ENCODE data around the gene ATP8A2. TPM values are rescaled to one million over a fixed set of nuclear protein-coding genes. Genes with fewer than 3 reads are reported as not detected.
"Not testable (repeated sequence)": the region's sequence is repeated elsewhere in the genome, so short reads cannot be mapped to it uniquely, and the experiment has no call there.

Gene ATP8A2
- polyA plus RNA-seq, 1 donor = 2.1 TPM

DNA sequence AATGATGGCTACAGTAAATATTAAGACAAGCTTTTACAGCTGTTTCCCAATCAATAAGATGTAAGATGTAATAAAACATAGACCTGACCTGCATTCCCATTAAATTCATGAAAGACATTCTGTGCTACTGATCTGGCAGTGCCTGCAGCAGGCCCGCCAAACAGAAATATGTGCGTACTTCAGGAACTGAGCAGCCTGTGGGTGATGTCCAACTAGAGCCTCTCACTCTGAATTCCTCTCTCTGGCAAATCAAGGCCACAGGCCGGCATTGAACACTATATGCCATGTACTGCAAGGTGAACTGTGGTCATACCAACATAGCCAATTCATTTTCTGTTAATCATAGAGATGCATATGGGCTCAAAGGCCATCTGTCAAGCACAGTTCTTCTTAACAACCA lies 662.2 kb downstream of the ATP8A2 start:
- no peak for DNase-seq (ENCODE audit: low read depth)

DNA sequence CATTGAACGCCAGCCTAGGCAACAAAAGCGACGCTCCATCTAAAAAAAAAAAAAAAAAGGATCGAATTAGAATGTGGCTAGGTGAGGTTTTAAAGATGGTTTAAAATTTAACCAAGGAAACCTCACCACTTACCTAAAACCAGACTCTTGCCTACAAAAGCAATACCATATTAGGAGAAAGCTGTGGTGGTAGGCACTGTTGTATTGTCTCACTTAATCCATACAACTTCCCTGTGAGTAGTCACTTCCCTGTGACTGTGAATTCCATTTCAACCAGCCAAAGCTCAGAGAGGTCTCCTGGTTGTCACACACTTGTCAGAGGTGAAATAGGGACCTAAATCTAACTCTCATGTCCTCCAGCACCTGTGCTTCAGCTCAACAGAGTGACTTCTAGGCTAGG lies 664.6 kb downstream of the ATP8A2 start:
- no peak for DNase-seq (ENCODE audit: low read depth)

DNA sequence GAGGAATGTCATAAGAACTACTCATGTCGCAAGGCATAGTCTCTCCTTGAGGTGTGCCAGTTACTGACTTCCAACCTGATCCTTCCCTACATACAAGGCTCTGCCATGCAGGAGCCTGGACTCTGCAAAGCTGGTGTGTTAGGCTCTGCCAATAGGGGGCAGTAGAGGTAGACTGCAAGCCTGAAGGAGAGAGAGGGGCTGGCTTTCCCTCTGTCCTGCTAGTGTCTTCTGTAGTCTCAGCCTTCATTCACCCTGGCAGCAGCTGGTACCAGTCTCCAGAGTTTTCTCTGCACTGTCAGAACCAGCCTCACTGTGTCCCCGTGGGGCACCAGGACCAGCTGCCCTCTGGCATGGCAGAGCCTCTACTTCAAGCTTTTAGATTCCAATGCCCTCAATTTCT lies 665.5 kb downstream of the ATP8A2 start:
- DNase-seq (ENCODE audit: low read depth) = no peak

DNA sequence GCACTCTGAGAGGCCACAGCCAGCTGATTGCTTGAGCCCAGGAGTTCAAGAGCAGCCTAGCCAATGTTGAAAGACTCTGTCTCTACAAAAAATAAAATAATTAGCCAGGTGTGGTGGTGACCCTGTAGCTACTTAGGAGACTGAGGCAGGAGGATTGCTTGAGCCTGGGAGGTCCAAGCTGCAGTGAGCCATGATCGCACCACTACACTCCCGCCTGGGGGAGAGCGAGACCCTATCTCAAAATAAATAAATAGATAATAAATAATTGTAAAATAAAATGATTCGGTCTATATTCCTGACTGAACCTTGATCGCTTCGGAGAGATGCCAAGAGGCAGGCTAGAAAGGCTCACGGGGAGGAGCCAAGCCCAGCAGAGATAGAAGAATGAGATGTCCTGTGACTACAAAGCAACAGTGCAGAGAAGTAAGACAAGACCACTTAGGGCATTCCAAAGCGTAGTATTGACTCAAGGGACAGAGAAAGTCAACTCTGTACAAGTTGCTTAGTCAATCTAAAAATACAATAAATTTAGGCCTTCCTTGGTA lies 667.2 kb downstream of the ATP8A2 start:
- DNase-seq (ENCODE audit: low read depth) = no peak

DNA sequence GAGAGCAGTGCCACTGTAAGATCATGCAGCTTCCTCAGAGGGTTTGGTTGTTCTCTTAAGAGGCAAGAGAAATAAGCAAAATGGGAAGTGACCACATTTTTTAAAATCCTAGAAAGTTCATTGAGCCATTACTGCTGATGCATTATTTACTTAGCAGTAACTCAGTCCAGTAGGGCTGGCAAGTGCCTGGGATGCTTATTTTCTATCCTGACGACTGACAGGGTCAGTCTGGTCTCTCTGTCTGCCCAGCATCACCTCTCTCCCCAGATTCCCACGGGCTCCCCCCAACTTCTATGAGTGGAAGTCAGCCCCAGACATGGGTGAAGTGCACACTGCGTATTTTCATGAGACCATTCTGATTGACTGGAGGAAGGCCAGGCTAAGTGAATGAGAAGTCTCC lies 669.7 kb downstream of the ATP8A2 start:
- no peak for DNase-seq (ENCODE audit: low read depth)

DNA sequence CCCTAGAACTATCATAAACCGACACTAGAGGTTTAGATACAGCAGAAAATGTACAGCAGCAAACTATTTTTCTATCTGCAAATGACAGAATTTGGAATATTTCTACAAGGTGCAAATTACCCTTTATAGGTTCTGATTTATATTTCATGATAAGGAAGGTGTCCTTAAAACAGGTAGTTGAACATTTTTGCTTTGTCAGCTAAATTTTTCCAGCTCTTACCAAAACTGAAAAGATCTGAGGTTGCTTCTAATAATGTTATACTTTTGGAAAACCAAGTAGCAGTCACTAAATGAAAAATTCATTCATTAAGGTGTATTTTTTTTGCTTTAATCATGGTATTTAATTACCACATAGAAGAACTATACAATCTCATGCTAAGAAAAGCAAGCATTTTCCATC lies 671.0 kb downstream of the ATP8A2 start:
- no peak for DNase-seq (ENCODE audit: low read depth)

DNA sequence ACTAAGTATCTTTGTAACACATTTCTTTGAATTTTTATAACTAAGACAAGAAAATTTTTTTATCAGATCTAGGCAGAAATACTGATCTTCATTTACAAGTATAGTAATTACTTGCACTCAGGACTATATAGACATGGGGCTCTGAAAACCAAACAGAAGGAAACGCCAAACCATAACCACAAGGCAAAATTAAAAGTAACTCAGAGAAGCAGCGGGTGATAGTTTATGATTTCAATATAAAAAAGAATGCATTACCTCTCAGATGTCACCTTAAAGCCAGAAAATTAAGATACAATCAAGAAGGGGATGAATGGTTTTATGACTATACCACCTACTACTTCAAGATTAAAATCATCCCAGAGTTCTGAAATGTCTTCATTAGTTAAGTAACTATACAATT lies 673.4 kb downstream of the ATP8A2 start:
- DNase-seq (ENCODE audit: low read depth) = no peak

DNA sequence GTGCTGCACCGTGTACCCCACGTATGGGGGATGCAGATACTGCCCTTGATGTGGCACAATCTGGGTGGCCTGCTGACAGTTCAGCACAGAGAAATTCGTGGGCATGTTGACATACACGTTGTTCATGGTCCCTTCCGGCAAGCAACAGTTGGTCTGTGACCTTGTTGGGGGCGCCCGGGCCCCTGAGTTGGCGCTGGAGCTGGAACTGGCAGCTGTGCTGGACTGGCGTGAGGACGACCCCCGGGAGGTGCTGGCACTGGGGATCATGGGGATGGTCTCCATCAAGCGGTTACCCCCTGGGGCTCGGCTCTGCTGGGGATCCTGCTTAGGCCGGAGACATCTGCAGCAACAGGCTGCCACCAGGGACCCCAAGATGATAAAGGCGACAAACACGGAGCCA lies 674.9 kb downstream of the ATP8A2 start:
- DNase-seq (ENCODE audit: low read depth) = no peak

DNA sequence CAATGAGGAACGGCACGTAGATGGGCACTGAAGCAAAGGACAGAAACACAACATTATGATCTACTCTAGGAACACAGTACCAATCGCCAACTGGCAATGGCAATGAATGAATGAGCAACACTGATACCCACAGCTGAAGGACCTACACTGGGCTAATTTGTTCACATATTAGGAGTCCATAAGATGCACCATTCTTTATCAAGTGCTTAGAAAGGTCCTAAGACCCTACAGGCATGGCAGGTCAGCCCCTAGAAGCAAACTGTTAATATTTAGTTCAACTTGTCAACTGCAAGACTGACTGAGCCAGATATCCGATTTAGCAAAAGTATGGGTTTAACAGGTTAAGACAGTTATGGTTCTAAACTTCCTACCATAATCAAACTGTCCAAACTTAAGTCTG lies 675.3 kb downstream of the ATP8A2 start:
- no peak for DNase-seq (ENCODE audit: low read depth)

DNA sequence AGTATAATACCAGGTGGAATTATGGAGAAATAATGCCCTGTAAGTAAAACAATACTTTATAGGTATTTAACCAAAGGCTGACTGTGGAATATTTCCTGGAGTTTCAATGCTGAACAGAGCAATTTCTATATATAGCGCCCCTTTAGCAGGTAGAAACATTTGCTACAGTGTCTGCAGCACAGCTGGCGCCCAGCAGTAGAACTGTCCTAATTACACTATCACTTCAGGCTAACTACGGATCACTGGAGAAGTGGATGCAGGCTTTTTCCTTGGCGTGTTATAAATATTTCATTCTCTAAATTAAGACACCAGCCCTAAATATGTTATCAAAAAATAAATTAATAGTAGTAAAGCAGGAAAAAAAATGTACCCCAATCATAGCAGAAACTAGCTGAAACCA lies 677.0 kb downstream of the ATP8A2 start:
- DNase-seq (ENCODE audit: low read depth) = no peak

DNA sequence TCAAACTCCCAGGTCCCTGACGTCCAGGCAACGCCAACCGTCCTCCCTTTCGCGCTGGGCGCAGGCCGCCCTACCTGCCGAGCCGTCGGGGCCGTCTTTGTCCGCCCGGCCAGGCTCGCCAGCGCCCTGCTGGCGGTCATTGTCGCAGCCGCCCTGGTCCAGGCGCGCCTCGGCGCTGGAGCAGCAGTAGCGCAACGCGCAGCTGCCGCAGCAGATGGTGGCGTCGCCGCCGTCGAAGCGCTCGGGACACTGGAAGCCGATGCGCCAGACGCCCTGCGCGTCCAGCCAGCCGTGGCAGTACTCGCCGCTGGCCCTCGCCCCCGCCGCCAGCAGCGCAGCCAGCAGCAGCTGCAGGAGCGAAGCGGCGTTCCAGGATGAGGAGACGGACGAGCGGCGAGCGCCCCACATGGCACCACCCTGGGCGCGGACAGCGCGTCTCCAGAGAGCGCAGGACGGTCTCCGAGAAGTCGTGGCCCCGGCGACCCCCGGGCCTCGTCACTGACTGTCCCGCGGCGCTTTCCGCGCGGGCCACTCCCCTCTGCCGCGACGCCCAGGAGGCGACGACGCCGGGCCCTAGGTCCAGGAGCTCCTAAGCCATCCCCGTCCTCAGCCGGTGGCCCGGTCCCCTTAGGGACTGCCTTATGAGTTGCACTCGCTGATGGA lies 678.9 kb downstream of the ATP8A2 start:
- DNase-seq (ENCODE audit: low read depth) = no peak

DNA sequence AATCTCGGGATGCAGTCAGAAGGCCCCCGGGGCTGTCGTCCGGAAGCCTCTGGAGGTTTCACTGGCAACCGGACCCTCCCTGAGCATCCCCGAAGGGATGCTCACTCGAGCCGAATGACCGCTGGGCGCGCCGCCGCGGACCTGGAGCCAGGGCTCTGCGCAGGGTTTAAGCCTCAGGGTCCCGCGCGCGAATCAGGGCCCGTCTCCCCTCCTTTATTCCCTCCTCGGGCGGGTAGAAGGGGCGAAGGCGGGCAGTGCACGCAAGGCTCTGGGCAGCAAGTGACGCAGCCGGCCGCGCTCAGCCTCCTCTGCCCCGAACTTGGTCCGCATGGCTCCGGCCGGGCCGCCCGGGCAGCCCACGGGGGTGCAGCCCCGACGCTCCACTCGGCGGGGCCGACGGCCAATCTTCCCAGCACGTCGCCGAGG lies 679.5 kb downstream of the ATP8A2 start:
- DNase-seq (ENCODE audit: low read depth) = no peak

DNA sequence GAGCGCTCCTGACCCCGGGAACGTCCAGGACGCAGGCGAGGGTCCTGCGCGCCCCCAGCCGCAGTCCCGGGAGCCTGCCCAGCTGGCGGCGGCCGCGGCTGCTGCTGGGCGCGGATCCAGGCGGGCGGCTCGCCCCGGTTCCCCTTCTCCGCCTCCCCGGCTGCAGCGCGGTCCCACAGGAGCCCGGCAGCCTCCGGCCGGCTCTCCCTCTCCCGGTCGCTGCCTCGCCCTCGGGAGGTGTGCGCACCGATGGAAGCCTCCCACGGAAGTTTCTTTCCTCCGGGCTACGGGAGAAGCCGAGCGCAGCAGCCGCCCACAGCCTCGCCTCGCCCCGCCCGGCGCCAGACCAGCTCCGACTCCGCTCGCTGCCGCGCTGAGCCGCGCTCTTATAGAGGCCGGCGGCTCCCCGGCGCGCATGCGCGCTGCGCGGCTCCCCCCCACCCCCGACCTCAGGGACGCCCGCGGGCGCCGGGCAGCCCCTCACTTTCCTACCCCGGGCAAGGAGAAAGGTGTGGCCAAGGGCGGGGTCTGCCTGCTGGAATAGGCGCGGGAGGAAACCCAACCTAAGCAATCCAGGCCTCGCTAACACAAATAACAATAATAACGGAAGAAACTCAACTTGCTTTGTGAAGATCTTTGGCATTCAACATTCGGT lies 680.0 kb downstream of the ATP8A2 start, which contains the start of gene SHISA2:
TSS of gene SHISA2 (minus strand) at position 360 of the 655 bp plus-strand sequence. CDS start 1,041 bp downstream, outside the sequence.
- no peak for DNase-seq (ENCODE audit: low read depth)

DNA sequence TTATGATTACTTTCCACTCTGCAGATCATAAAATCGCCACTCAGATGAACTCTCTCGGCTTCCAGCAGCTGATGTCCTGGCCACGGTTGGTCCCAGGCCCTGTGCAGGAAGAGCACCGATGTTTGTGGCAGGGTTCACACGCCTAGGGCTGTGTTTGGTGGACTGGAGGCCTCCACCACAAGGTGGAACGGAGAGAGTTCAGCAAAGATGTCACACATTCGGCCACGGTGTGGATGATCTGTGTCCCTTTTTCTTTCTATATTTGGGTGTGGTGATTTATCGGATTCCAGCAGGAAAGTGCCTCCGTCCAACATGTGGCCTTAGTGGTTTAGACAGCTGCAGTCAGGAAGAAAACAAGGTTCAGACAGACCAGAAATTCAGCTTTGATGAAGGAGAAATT lies 680.6 kb downstream of the ATP8A2 start:
- no peak for DNase-seq (ENCODE audit: low read depth)

DNA sequence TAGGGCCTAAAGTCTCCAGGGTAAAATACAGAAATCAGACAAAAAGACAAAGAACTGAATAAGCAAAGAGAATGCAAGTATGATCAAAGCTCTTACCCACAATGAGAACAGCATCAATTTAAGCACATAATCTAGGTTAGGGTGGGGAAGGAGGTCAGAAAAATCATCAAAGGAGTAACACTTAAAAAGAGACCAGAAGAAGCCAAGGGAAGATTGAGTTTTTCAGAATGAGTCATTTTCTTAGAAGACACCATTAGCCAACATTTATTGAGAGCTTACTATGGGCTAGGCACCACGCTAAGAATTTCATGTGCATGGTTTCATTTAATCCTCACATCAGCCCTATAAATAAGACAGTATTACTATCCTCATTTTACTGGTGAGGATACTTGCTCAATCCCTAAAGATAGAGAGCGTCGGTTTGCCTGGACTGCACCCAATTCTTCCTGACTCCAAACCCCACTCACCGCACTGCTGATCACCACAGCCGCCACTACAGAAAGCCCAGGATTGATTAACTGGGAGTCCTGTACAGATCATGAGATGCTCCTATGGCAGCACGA lies 681.7 kb downstream of the ATP8A2 start:
- no peak for DNase-seq (ENCODE audit: low read depth)

DNA sequence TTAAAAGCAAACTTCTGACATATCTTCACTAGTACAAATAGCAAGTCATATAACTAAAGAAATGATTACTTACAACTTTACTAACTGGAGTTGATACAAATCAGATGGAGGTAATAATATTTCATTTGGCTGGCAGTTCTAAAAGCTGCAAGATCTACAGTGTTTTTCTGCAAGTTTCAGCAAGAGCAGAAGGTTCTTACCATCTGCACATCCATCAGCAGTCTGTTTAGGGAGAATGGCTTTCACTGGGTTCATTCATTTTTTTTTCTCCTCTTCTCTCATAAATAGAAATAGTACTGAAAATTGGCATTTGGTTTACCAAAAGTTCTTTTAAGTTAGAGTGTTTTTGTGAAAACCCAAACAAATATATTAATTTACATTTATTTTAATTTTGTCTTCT lies 683.1 kb downstream of the ATP8A2 start:
- DNase-seq (ENCODE audit: low read depth) = no peak

DNA sequence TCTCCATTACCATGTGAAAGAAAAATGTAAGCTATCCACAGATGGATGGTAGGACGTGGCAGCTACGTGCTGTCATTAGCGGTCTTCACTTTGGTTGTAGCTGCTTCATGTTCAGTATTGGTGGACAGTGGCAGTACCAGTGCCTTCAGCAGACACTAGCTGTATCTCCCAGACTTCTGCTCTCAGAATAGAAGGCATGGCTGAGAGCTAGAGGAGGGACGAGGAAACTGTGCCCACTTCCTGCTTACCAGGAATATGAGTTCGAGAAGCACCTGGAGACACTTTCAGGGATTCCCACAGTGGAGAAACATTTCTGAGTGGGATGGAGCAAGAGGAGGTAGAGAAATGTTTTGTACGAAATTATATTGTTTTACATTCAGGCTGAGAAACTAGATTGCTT lies 686.9 kb downstream of the ATP8A2 start:
- DNase-seq (ENCODE audit: low read depth) = no peak

DNA sequence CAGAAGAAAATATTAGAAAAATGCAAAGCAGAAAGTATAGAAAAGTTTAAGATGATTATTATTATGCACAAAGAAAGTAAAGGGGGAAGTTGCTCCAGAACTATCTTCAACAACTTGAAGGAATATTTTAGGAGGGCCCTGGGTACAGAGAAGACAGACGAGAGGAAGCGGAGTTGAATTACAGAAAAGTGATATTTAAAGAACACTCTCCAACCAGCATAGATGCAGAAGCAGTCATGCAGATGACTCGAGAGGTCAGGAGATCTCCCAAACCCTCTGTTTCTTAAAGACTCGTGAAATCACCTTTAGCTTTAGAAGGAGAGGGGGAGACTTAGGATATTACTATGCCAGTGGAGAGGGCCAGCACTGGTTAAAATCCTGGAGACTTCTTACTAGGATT lies 688.6 kb downstream of the ATP8A2 start:
- DNase-seq (ENCODE audit: low read depth) = no peak

DNA sequence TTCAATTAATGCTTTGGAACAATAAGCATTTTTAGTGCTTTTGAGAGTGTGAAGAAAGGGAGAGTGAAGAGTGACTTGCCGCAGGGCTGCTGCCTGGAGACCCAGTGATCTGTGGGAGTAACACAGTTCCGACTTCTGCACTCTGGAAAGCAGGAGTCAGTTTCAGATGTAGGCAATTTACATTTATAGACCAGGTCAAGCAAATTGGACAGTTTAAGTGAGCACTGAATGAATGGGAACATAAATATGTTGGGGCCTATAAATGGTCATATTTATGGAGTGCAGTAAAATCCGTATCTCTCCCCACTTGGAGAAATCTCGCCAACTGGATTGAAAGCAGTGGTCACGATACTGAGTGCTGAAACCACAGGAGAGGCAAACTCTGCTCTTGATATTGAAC lies 689.5 kb downstream of the ATP8A2 start:
- no peak for DNase-seq (ENCODE audit: low read depth)

DNA sequence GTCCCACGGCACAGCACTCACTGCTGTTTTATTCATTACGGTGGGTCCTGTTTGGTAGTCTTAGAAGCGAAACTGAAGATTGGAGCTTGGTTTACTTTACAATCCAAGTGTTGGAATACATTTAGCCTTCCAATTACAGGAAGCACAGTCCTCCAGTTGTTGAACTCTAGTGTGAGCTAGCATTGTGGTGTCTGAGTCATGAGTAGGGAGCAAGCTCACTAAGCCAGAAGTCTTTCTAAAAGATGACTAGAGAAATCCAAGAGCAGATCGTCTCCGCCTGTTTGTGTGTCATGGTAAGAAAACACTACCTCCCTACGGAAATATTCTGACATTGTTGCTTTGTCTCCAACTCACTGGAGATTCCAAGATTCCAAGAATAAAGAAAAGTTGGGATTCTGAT lies 690.2 kb downstream of the ATP8A2 start:
- DNase-seq (ENCODE audit: low read depth) = no peak

DNA sequence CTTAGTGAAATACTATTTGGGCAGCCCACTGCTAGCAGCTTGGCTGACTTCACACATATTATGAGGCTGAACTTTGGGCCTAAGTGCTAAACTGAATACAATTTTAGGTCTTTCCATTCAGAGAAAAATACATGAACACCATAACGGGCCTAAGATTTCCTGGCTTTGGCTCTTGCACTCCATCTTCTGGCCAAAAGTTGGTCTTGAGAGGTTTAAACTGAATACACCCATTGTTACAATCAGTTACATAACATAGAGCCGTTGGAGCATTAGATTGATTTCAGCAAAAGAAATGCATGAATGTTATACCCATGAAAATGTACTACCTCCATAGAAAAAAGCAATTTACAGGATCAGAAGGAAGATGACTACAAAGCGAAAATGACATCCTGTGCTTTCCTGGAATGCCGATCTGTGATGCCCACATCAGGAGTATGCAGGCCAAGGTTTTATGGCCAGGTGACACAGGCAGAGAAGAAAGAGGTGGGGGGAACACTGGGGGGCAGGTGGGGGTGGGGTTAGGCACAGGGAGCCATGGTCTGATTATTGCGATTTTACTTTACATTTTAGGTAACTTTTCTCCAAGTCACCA lies 691.2 kb downstream of the ATP8A2 start:
- no peak for DNase-seq (ENCODE audit: low read depth)

DNA sequence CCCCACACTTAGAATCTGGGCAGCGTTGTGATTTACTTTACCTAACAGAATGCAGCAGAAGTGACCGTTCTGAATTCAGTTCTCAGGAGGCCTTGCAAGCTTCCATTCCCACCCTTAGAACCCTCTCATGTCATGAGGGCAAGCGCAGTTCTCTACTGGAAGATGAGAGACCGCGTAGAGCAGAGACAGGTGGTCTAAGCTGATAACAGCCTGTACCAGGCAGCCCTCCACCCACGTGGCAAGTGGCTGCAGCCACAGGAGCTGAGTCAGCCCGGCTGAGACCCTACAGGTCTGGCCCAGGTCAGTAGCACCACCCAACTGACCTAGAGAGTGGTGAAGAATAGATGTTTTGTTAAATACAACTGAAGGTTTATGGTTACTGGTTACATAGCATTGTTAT lies 694.7 kb downstream of the ATP8A2 start:
- DNase-seq (ENCODE audit: low read depth) = not testable (repeated sequence)

DNA sequence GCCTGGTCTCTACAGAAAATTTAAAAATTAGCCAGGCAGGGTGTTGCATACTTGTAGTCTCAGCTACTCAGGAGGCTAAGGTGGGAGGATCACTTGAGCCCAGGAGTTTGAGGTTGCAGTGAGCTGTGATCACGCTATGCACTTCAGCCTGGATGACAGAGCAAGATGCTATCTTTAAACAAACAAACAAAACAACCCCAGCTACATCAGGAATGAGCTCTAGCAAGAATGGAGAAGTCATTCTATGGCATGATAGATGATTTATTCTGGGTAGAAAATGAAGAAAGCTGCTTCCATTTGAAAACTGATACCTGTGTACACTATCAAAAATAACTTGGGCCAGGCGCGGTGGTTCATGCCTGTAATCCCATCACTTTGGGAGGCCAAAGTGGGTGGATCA lies 695.8 kb downstream of the ATP8A2 start:
- DNase-seq (ENCODE audit: low read depth) = no peak

Measured in forelimb muscle (tissue), 1 donor.